Endodermal cell (in vitro differentiated cells): Measurements from ENCODE around the gene GMPR2. TPM values are rescaled to one million over a fixed set of nuclear protein-coding genes. Genes with fewer than 3 reads are reported as not detected.

Experiments
- DNase-seq: peaks from one replicate; pipeline ENCODE4 v3.0.0-alpha.2; 2017
- H3K27ac ChIP-seq: 2 replicates; pipeline ENCODE4 v1.5.1; 2013; ENCODE audit warnings: mild to moderate bottlenecking, low read depth, low read length, moderate library complexity
- H3K27me3 ChIP-seq: 2 replicates; pipeline ENCODE4 v1.6.1; 2013; ENCODE audit warnings: mild to moderate bottlenecking, low read length, moderate library complexity; ENCODE audit not compliant: insufficient read depth, control insufficient read depth, poor library complexity, severe bottlenecking
- H3K36me3 ChIP-seq: 2 replicates; pipeline ENCODE4 v1.7.0; 2013; ENCODE audit warnings: mild to moderate bottlenecking, low read length, moderate library complexity; ENCODE audit not compliant: control insufficient read depth, insufficient read depth
- H3K4me1 ChIP-seq: one replicate; pipeline ENCODE4 v1.7.0; 2013; ENCODE audit warnings: low read length; ENCODE audit not compliant: control insufficient read depth, insufficient read depth
- H3K4me3 ChIP-seq: 2 replicates; pipeline ENCODE4 v1.5.1; 2013; ENCODE audit warnings: mild to moderate bottlenecking, low read length, moderate library complexity
- H3K9ac ChIP-seq: 2 replicates; pipeline ENCODE4 v1.6.1; 2013; ENCODE audit warnings: mild to moderate bottlenecking, low read length, moderate library complexity; ENCODE audit not compliant: poor library complexity, severe bottlenecking; ENCODE audit errors: extremely low read depth
- H3K9me3 ChIP-seq: 2 replicates; pipeline ENCODE4 v1.6.1; 2013; ENCODE audit warnings: mild to moderate bottlenecking, low read length, moderate library complexity; ENCODE audit not compliant: control insufficient read depth
- H3K27ac Mint-ChIP-seq: 2 replicates; pipeline ENCODE4 v1.8.0; 2020; ENCODE audit warnings: mixed read lengths
- H3K27me3 Mint-ChIP-seq: 2 replicates; pipeline ENCODE4 v1.8.0; 2021; ENCODE audit warnings: mild to moderate bottlenecking, mixed read lengths; ENCODE audit not compliant: insufficient read depth
- H3K36me3 Mint-ChIP-seq: 2 replicates; pipeline ENCODE4 v1.8.0; 2020; ENCODE audit warnings: low read depth, mixed read lengths
- H3K4me1 Mint-ChIP-seq: 2 replicates; pipeline ENCODE4 v1.8.0; 2020; ENCODE audit warnings: mixed read lengths
- H3K4me3 Mint-ChIP-seq: 2 replicates; pipeline ENCODE4 v1.8.0; 2020; ENCODE audit warnings: mild to moderate bottlenecking, moderate library complexity, mixed read lengths
- H3K9me3 Mint-ChIP-seq: 2 replicates; pipeline ENCODE4 v1.8.0; 2020; ENCODE audit warnings: mild to moderate bottlenecking, mixed read lengths
- CTCF ChIP-seq: fragments of 200-600 bp; sonication (generic); conservative IDR thresholded peaks from 2 replicates; pipeline ENCODE4 v1.5.0; 2021; ENCODE audit warnings: antibody characterized with exemption, mild to moderate bottlenecking
- WGBS, 2 experiments: methylation state at CpG; one replicate each; pipeline versions ENCODE4 v1.1.5 to v1.1.7; 2013; ENCODE audit warnings: missing lambda C conversion rate in 2 of 2, mixed read lengths in 1 of 2; ENCODE audit not compliant: insufficient coverage in 1 of 2, insufficient read length in 1 of 2; 5-methylcytosine and 5-hydroxymethylcytosine counted together
- total RNA-seq, 2 donors: library from RNA; stranded (reverse); fragmentation: NEBNext Ultra II Directional in 1 of 2; extraction: Animal tissue kit (Norgen Biotek cat#: 25700) in 1 of 2; gene quantifications; 2 replicates in 1 of 2; 3 replicates in 1 of 2; pipeline ENCODE4 v1.2.1, GENCODE V29; 2021

The GMPR2 gene
- total RNA-seq, 2 donors from 2014 or later = 56.1 to 63.1 TPM

- Histone ChIP-seq H3K27ac (no peak overlapping the region), H3K9me3 (no peaks in the 10 kb centered on the region), H3K27me3 (no peaks in the 10 kb centered on the region), H3K36me3 (no peaks in the 10 kb centered on the region), H3K4me1 (no peaks in the 10 kb centered on the region), H3K9ac (no peak overlapping the region), H3K4me3 (no peak overlapping the region)
- WGBS, 2 experiments = 85 to 92% methylated on average over 2 to 7 of the region's 7 CpGs
- H3K4me1 Mint-ChIP-seq = no peaks in the 10 kb centered on the region
- peaks cover 4% of the 10 kb centered on the region for H3K36me3 Mint-ChIP-seq
- no peak for DNase-seq
- no peaks in the 10 kb centered on the region for H3K9me3 Mint-ChIP-seq
- TF ChIP-seq CTCF = no peak
- H3K27ac Mint-ChIP-seq = no peak overlapping the region
- no peak overlapping the region for H3K4me3 Mint-ChIP-seq
- H3K27me3 Mint-ChIP-seq = no peaks in the 10 kb centered on the region
Measured at GRCh38 chr14:24253936-24254335, 21.2 kb downstream of the GMPR2 start.

GRCh38 chr14:24254630-24255392 is 22.1 kb downstream of the GMPR2 start:
- H3K27me3 Mint-ChIP-seq = no peaks in the 10 kb centered on the region
- no peak overlapping the region for H3K4me3 Mint-ChIP-seq
- Histone ChIP-seq H3K4me3 (no peak overlapping the region), H3K27me3 (no peaks in the 10 kb centered on the region), H3K27ac (no peak overlapping the region), H3K9ac (no peak overlapping the region), H3K9me3 (no peaks in the 10 kb centered on the region), H3K4me1 (no peaks in the 10 kb centered on the region), H3K36me3 (no peaks in the 10 kb centered on the region)
- DNase-seq = no peak
- H3K27ac Mint-ChIP-seq = no peak overlapping the region
- TF ChIP-seq CTCF = no peak
- H3K9me3 Mint-ChIP-seq = no peaks in the 10 kb centered on the region
- H3K36me3 Mint-ChIP-seq = peaks cover 4% of the 10 kb centered on the region
- no peaks in the 10 kb centered on the region for H3K4me1 Mint-ChIP-seq
- 94 to 100% methylated on average over 9 to 19 of the region's 19 CpGs for WGBS, 2 experiments

GRCh38 chr14:24255438-24255837 is 22.7 kb downstream of the GMPR2 start:
- WGBS, 2 experiments = 91 to 95% methylated on average over 6 to 8 of the region's 8 CpGs
- Mint-ChIP-seq H3K27me3 (no peaks in the 10 kb centered on the region), H3K9me3 (no peaks in the 10 kb centered on the region), H3K4me3 (no peak overlapping the region), H3K4me1 (no peaks in the 10 kb centered on the region), H3K27ac (no peak overlapping the region), H3K36me3 (peaks cover 4% of the 10 kb centered on the region)
- H3K27ac ChIP-seq = no peak overlapping the region
- H3K9me3 ChIP-seq = no peaks in the 10 kb centered on the region
- no peak overlapping the region for H3K4me3 ChIP-seq
- H3K36me3 ChIP-seq = no peaks in the 10 kb centered on the region
- DNase-seq = no peak
- H3K4me1 ChIP-seq = no peaks in the 10 kb centered on the region
- TF ChIP-seq CTCF = no peak
- H3K9ac ChIP-seq = no peak overlapping the region
- no peaks in the 10 kb centered on the region for H3K27me3 ChIP-seq
